GM23338 (cell line): ENCODE results near the gene MAP2K4. TPM values are rescaled to one million over a fixed set of nuclear protein-coding genes. Genes with fewer than 3 reads are reported as not detected.

Experiments used
- EZH2 ChIP-seq: fragments of 200-600 bp; sonication (generic); IDR thresholded peaks from one replicate; pipeline ENCODE4 v1.8.0; 2017; ENCODE audit warnings: antibody characterized with exemption, mild to moderate bottlenecking, low read depth; ENCODE audit not compliant: unreplicated experiment
- EZH2phosphoT487 ChIP-seq: fragments of 200-600 bp; sonication (generic); IDR thresholded peaks from one replicate; pipeline ENCODE4 v1.8.1; 2018; ENCODE audit warnings: antibody characterized with exemption; ENCODE audit not compliant: unreplicated experiment
- JUNB ChIP-seq: IDR thresholded peaks from one replicate; pipeline ENCODE4 v1.6.1; 2016; ENCODE audit warnings: antibody characterized with exemption; ENCODE audit not compliant: unreplicated experiment
- NANOG ChIP-seq: IDR thresholded peaks from 2 replicates; pipeline ENCODE4 v1.6.1; 2016; ENCODE audit warnings: antibody characterized with exemption, borderline replicate concordance
- POLR2AphosphoS5 ChIP-seq: IDR thresholded peaks from 2 replicates; pipeline ENCODE4 v1.6.1; 2016; ENCODE audit warnings: antibody characterized with exemption, low read depth
- STAT1 ChIP-seq: IDR thresholded peaks from one replicate; pipeline ENCODE4 v1.6.1; 2016; ENCODE audit warnings: antibody characterized with exemption; ENCODE audit not compliant: unreplicated experiment
- ZNF114 ChIP-seq: fragments of 250-450 bp; sonication (Bioruptor Pico); IDR thresholded peaks from 2 replicates; pipeline ENCODE4 v1.5.0; 2020; ENCODE audit warnings: mild to moderate bottlenecking, moderate library complexity
- ZNF331 ChIP-seq: fragments of 250-450 bp; sonication (Bioruptor Pico); IDR thresholded peaks from 2 replicates; pipeline ENCODE4 v1.5.0; 2020; ENCODE audit warnings: low read depth, mild to moderate bottlenecking, moderate library complexity
- polyA plus RNA-seq: library from polyadenylated mRNA; unstranded; fragments of >200 nt; fragmentation: Nextera tagmentation; extraction: Ambion mirVana; gene quantifications from 2 replicates; pipeline ENCODE4 v1.2.1, GENCODE V29; 2016
- total RNA-seq: library from RNA; depleted of rRNA; stranded (reverse); fragments of >200 nt; shearing (Covaris generic); gene quantifications from 2 replicates; pipeline ENCODE4 v1.2.3, GENCODE V29; 2014
- TF ChIP-seq, protein P1 (sequence below): fragments of 250-450 bp; sonication (Bioruptor Pico); IDR thresholded peaks from 2 replicates; pipeline ENCODE4 v1.5.0; 2020; ENCODE audit warnings: mild to moderate bottlenecking, moderate library complexity
- TF ChIP-seq, protein P2 (sequence below): IDR thresholded peaks from 2 replicates; pipeline ENCODE4 v1.6.1; 2016; ENCODE audit warnings: antibody characterized with exemption
- TF ChIP-seq, protein P3 (sequence below), 2 experiments: fragments of 200-600 bp in 1 of 2; sonication (generic) in 1 of 2; conservative IDR thresholded peaks; 2 replicates each; pipeline versions ENCODE4 v1.5.1 to v1.6.1; 2016 to 2017; ENCODE audit warnings: antibody characterized with exemption in 2 of 2, low read depth in 2 of 2, mild to moderate bottlenecking in 2 of 2, moderate library complexity in 1 of 2

Gene MAP2K4
- total and polyA plus RNA-seq, 2 experiments from 2014 or later = 25.3 to 36.4 TPM

DNA sequence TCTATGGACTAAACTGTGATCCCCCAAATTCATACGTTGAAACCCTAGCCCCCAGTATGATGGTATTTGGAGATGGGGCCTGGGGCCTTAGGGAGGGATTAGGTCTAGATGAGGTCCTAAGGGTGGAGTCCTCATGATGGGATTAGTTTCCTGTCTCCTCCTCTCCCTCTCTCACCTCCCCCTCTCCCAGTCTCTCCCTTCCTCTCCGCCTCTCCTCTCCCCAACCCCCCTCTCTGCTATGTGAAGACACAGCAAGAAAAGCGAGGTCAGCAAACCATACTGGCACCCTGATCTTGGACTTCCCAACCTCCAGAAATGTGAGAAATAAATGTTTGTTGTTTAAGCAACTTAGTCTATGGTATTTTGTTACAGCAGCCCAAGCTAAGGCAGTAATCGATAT lies 38.8 kb upstream of the MAP2K4 start (continued):
- TF ChIP-seq, protein P1, sequence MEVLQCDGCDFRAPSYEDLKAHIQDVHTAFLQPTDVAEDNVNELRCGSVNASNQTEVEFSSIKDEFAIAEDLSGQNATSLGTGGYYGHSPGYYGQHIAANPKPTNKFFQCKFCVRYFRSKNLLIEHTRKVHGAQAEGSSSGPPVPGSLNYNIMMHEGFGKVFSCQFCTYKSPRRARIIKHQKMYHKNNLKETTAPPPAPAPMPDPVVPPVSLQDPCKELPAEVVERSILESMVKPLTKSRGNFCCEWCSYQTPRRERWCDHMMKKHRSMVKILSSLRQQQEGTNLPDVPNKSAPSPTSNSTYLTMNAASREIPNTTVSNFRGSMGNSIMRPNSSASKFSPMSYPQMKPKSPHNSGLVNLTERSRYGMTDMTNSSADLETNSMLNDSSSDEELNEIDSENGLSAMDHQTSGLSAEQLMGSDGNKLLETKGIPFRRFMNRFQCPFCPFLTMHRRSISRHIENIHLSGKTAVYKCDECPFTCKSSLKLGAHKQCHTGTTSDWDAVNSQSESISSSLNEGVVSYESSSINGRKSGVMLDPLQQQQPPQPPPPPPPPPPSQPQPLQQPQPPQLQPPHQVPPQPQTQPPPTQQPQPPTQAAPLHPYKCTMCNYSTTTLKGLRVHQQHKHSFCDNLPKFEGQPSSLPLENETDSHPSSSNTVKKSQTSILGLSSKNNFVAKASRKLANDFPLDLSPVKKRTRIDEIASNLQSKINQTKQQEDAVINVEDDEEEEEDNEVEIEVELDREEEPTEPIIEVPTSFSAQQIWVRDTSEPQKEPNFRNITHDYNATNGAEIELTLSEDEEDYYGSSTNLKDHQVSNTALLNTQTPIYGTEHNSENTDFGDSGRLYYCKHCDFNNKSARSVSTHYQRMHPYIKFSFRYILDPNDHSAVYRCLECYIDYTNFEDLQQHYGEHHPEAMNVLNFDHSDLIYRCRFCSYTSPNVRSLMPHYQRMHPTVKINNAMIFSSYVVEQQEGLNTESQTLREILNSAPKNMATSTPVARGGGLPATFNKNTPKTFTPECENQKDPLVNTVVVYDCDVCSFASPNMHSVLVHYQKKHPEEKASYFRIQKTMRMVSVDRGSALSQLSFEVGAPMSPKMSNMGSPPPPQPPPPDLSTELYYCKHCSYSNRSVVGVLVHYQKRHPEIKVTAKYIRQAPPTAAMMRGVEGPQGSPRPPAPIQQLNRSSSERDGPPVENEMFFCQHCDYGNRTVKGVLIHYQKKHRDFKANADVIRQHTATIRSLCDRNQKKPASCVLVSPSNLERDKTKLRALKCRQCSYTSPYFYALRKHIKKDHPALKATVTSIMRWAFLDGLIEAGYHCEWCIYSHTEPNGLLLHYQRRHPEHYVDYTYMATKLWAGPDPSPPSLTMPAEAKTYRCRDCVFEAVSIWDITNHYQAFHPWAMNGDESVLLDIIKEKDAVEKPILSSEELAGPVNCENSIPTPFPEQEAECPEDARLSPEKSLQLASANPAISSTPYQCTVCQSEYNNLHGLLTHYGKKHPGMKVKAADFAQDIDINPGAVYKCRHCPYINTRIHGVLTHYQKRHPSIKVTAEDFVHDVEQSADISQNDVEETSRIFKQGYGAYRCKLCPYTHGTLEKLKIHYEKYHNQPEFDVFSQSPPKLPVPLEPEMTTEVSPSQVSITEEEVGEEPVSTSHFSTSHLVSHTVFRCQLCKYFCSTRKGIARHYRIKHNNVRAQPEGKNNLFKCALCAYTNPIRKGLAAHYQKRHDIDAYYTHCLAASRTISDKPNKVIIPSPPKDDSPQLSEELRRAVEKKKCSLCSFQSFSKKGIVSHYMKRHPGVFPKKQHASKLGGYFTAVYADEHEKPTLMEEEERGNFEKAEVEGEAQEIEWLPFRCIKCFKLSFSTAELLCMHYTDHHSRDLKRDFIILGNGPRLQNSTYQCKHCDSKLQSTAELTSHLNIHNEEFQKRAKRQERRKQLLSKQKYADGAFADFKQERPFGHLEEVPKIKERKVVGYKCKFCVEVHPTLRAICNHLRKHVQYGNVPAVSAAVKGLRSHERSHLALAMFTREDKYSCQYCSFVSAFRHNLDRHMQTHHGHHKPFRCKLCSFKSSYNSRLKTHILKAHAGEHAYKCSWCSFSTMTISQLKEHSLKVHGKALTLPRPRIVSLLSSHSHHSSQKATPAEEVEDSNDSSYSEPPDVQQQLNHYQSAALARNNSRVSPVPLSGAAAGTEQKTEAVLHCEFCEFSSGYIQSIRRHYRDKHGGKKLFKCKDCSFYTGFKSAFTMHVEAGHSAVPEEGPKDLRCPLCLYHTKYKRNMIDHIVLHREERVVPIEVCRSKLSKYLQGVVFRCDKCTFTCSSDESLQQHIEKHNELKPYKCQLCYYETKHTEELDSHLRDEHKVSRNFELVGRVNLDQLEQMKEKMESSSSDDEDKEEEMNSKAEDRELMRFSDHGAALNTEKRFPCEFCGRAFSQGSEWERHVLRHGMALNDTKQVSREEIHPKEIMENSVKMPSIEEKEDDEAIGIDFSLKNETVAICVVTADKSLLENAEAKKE = no peak
- TF ChIP-seq JUNB (no peak), ZNF331 (CRISPR knock-in tag) (no peak), ZNF114 (CRISPR knock-in tag) (no peak), EZH2phosphoT487 (no peak), STAT1 (no peak), NANOG (no peak), EZH2 (no peak), POLR2AphosphoS5 (no peak)
- TF ChIP-seq, protein P2, sequence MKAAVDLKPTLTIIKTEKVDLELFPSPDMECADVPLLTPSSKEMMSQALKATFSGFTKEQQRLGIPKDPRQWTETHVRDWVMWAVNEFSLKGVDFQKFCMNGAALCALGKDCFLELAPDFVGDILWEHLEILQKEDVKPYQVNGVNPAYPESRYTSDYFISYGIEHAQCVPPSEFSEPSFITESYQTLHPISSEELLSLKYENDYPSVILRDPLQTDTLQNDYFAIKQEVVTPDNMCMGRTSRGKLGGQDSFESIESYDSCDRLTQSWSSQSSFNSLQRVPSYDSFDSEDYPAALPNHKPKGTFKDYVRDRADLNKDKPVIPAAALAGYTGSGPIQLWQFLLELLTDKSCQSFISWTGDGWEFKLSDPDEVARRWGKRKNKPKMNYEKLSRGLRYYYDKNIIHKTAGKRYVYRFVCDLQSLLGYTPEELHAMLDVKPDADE = no peak
- TF ChIP-seq, protein P3, sequence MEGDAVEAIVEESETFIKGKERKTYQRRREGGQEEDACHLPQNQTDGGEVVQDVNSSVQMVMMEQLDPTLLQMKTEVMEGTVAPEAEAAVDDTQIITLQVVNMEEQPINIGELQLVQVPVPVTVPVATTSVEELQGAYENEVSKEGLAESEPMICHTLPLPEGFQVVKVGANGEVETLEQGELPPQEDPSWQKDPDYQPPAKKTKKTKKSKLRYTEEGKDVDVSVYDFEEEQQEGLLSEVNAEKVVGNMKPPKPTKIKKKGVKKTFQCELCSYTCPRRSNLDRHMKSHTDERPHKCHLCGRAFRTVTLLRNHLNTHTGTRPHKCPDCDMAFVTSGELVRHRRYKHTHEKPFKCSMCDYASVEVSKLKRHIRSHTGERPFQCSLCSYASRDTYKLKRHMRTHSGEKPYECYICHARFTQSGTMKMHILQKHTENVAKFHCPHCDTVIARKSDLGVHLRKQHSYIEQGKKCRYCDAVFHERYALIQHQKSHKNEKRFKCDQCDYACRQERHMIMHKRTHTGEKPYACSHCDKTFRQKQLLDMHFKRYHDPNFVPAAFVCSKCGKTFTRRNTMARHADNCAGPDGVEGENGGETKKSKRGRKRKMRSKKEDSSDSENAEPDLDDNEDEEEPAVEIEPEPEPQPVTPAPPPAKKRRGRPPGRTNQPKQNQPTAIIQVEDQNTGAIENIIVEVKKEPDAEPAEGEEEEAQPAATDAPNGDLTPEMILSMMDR (conservative IDR thresholded peaks at IDR 0.05; ENCODE audit: low read depth in 2 of 2) = no peak
